Tibial nerve (tissue), 4 donors: Measurements from ENCODE around the gene LRFN2. TPM values are rescaled to one million over a fixed set of nuclear protein-coding genes. Genes with fewer than 3 reads are reported as not detected.

Source experiments
- DNase-seq, 2 donors: peaks; one replicate each; pipeline ENCODE4 v3.0.0-alpha.2; 2019; ENCODE audit warnings: low spot score in 2 of 2
- H3K27ac ChIP-seq, 4 donors: fragments of 200-600 bp; sonication (generic) in 3 of 4; one replicate each; pipeline ENCODE4 v1.5.1; 2017 to 2019; ENCODE audit warnings: mild to moderate bottlenecking in 1 of 4
- H3K27me3 ChIP-seq, 2 donors: fragments of 200-600 bp; sonication (generic) in 1 of 2; one replicate each; pipeline versions ENCODE4 v1.5.1 to v1.6.0; 2017 to 2019
- H3K36me3 ChIP-seq, 3 donors: fragments of 200-600 bp; sonication (generic); one replicate each; pipeline ENCODE4 v1.5.1; 2018 to 2019
- H3K4me1 ChIP-seq, 4 donors: fragments of 200-600 bp; sonication (generic) in 3 of 4; one replicate each; pipeline ENCODE4 v1.5.1; 2017 to 2019
- H3K4me3 ChIP-seq, 4 donors: fragments of 200-600 bp; sonication (generic) in 3 of 4; one replicate each; pipeline ENCODE4 v1.5.1; 2017 to 2019; ENCODE audit warnings: mild to moderate bottlenecking in 1 of 4, moderate library complexity in 1 of 4
- H3K9me3 ChIP-seq, 4 donors: fragments of 200-600 bp; sonication (generic) in 3 of 4; one replicate each; pipeline ENCODE4 v1.5.1; 2017 to 2019
- CTCF ChIP-seq, 5 experiments: fragments of 200-600 bp in 3 of 5; fragments of 450-650 bp in 2 of 5; sonication (generic) in 3 of 5; IDR thresholded peaks; one replicate each; pipeline ENCODE4 v1.5.1; 2016 to 2019; ENCODE audit warnings: antibody characterized with exemption in 5 of 5, mild to moderate bottlenecking in 3 of 5, moderate library complexity in 2 of 5
- EP300 ChIP-seq, 2 donors: sonication (generic); formaldehyde crosslinking; IDR thresholded peaks; one replicate each; pipeline ENCODE4 v1.6.1; 2017; ENCODE audit warnings: antibody characterized with exemption in 2 of 2, mild to moderate bottlenecking in 1 of 2
- POLR2A ChIP-seq, 2 donors: fragments of 450-650 bp; IDR thresholded peaks; one replicate each; pipeline ENCODE4 v1.6.1; 2017; ENCODE audit warnings: antibody characterized with exemption in 2 of 2, mild to moderate bottlenecking in 2 of 2, moderate library complexity in 2 of 2
- WGBS, 2 donors: methylation state at CpG; one replicate each; pipeline ENCODE4 v1.1.5; 2018; 5-methylcytosine and 5-hydroxymethylcytosine counted together
- total RNA-seq, 4 donors: library from RNA; depleted of rRNA; stranded (reverse); fragments of >200 nt; gene quantifications; one replicate each; pipeline ENCODE4 v1.1.0, GENCODE V29; 2016

The LRFN2 gene
- total RNA-seq, 4 donors from 2014 or later: not detected

- no peak for TF ChIP-seq CTCF (IDR thresholded peaks at IDR 0.05)
- no peak for TF ChIP-seq EP300 (IDR thresholded peaks at IDR 0.05)
- no peak for TF ChIP-seq POLR2A (IDR thresholded peaks at IDR 0.05)
- Histone ChIP-seq H3K27ac (no peak overlapping the region), H3K36me3 (no peaks in the 10 kb centered on the region), H3K27me3 (no peaks in the 10 kb centered on the region), H3K4me3 (no peak overlapping the region), H3K9me3 (no peaks in the 10 kb centered on the region), H3K4me1 (no peaks in the 10 kb centered on the region)
- WGBS, 2 donors: 74 to 75% methylated on average over 8 of the region's 8 CpGs
- DNase-seq: no peak
These were observed 150.2 kb downstream of the LRFN2 start for GRCh38 chr6:40436685-40437604.

- no peak for DNase-seq
- WGBS, 2 donors: 69 to 87% methylated on average over 6 of the region's 6 CpGs
- Histone ChIP-seq H3K4me1 (no peaks in the 10 kb centered on the region), H3K36me3 (no peaks in the 10 kb centered on the region), H3K9me3 (no peaks in the 10 kb centered on the region), H3K27ac (no peak overlapping the region), H3K4me3 (no peak overlapping the region), H3K27me3 (no peaks in the 10 kb centered on the region)
- TF ChIP-seq POLR2A (IDR thresholded peaks at IDR 0.05) (no peak), CTCF (IDR thresholded peaks at IDR 0.05) (no peak), EP300 (IDR thresholded peaks at IDR 0.05) (no peak)
These were observed 154.2 kb downstream of the LRFN2 start for GRCh38 chr6:40432982-40433381.

- WGBS, 2 donors: 92 to 95% methylated on average over 7 to 12 of the region's 12 CpGs
- Histone ChIP-seq H3K9me3 (no peaks in the 10 kb centered on the region), H3K27ac (no peak overlapping the region), H3K27me3 (no peaks in the 10 kb centered on the region), H3K4me1 (no peaks in the 10 kb centered on the region), H3K36me3 (no peaks in the 10 kb centered on the region), H3K4me3 (no peak overlapping the region)
- DNase-seq: no peak
- TF ChIP-seq CTCF (IDR thresholded peaks at IDR 0.05) (no peak), POLR2A (IDR thresholded peaks at IDR 0.05) (no peak), EP300 (IDR thresholded peaks at IDR 0.05) (no peak)
These were observed 155.5 kb downstream of the LRFN2 start for GRCh38 chr6:40431706-40432105.

- Histone ChIP-seq H3K4me3 (no peak overlapping the region), H3K36me3 (no peaks in the 10 kb centered on the region), H3K27me3 (no peaks in the 10 kb centered on the region), H3K27ac (no peak overlapping the region), H3K4me1 (no peaks in the 10 kb centered on the region), H3K9me3 (no peaks in the 10 kb centered on the region)
- WGBS, 2 donors: 77 to 81% methylated on average over 3 of the region's 3 CpGs
- TF ChIP-seq CTCF (IDR thresholded peaks at IDR 0.05): no peak
- no peak for TF ChIP-seq POLR2A (IDR thresholded peaks at IDR 0.05)
- TF ChIP-seq EP300 (IDR thresholded peaks at IDR 0.05): no peak
- DNase-seq: no peak
These were observed 160.0 kb downstream of the LRFN2 start for GRCh38 chr6:40427196-40427595.

- H3K4me3 ChIP-seq: no peak overlapping the region
- no peak for TF ChIP-seq POLR2A (IDR thresholded peaks at IDR 0.05)
- no peak for TF ChIP-seq CTCF (IDR thresholded peaks at IDR 0.05)
- TF ChIP-seq EP300 (IDR thresholded peaks at IDR 0.05): no peak
- no peak for DNase-seq
- H3K27ac ChIP-seq: no peak overlapping the region
- no peaks in the 10 kb centered on the region for H3K9me3 ChIP-seq
- WGBS, 2 donors: 89 to 91% methylated on average over 7 of the region's 7 CpGs
- no peaks in the 10 kb centered on the region for H3K4me1 ChIP-seq
- no peaks in the 10 kb centered on the region for H3K36me3 ChIP-seq
- no peaks in the 10 kb centered on the region for H3K27me3 ChIP-seq
These were observed 160.7 kb downstream of the LRFN2 start for GRCh38 chr6:40426346-40427066.
